Keratinocyte (primary cell): ENCODE measurements around the gene SLC23A2. TPM values are rescaled to one million over a fixed set of nuclear protein-coding genes. Genes with fewer than 3 reads are reported as not detected.

ENCODE experiments used
- DNase-seq: peaks from one replicate; pipeline ENCODE4 v3.0.0-alpha.2; 2011; ENCODE audit warnings: low read depth, missing footprints, low spot score
- FAIRE-seq: peaks from 2 replicates; lab custom pipeline; 2011; peaks lifted over from hg19 to GRCh38; lab: Jason Lieb, UNC
- H2AFZ ChIP-seq: 2 replicates; pipeline ENCODE4 v1.6.0; 2012; ENCODE audit warnings: low read length, control low read depth, inconsistent platforms; ENCODE audit not compliant: control insufficient read depth
- H3K27ac ChIP-seq: 2 replicates; pipeline ENCODE4 v1.5.1; 2011; ENCODE audit warnings: low read length; ENCODE audit not compliant: control insufficient read depth, insufficient read depth
- H3K27me3 ChIP-seq: 3 replicates; pipeline ENCODE4 v1.6.0; 2011; ENCODE audit warnings: low read length; ENCODE audit not compliant: control insufficient read depth, insufficient read depth; ENCODE audit errors: extremely low read depth
- H3K36me3 ChIP-seq, 2 experiments: 2 replicates in 1 of 2; 3 replicates in 1 of 2; pipeline ENCODE4 v1.5.1; 2011; ENCODE audit warnings: low read length in 2 of 2, mild to moderate bottlenecking in 1 of 2; ENCODE audit not compliant: control insufficient read depth in 2 of 2, insufficient read depth in 2 of 2; ENCODE audit errors: extremely low read depth in 1 of 2
- H3K4me1 ChIP-seq: 3 replicates; pipeline ENCODE4 v1.5.1; 2011; ENCODE audit warnings: low read length; ENCODE audit not compliant: control insufficient read depth, insufficient read depth; ENCODE audit errors: extremely low read depth
- H3K4me2 ChIP-seq: 3 replicates; pipeline ENCODE4 v1.6.0; 2011; ENCODE audit warnings: low read depth, low read length; ENCODE audit not compliant: control insufficient read depth, insufficient read depth; ENCODE audit errors: extremely low read depth
- H3K4me3 ChIP-seq, 3 experiments: fragments of 200-600 bp in 1 of 3; sonication (generic) in 1 of 3; 2 replicates in 2 of 3; 3 replicates in 1 of 3; pipeline ENCODE4 v1.5.1; 2011 to 2016; ENCODE audit warnings: low read length in 3 of 3, mild to moderate bottlenecking in 3 of 3, control low read depth in 2 of 3, inconsistent platforms in 1 of 3, low read depth in 1 of 3, mixed read lengths in 1 of 3, mixed run types in 1 of 3, moderate library complexity in 1 of 3; ENCODE audit not compliant: control insufficient read depth in 2 of 3, insufficient read depth in 2 of 3; ENCODE audit errors: extremely low read depth in 1 of 3
- H3K79me2 ChIP-seq: 2 replicates; pipeline ENCODE4 v1.6.0; 2012; ENCODE audit warnings: low read length; ENCODE audit not compliant: control insufficient read depth, insufficient read depth
- H3K9ac ChIP-seq: 3 replicates; pipeline ENCODE4 v1.6.0; 2011; ENCODE audit warnings: low read length; ENCODE audit not compliant: control insufficient read depth, insufficient read depth; ENCODE audit errors: extremely low read depth
- H3K9me1 ChIP-seq: 3 replicates; pipeline ENCODE4 v1.6.0; 2011; ENCODE audit warnings: low read length; ENCODE audit not compliant: control insufficient read depth, insufficient read depth; ENCODE audit errors: extremely low read depth
- H3K9me3 ChIP-seq: 2 replicates; pipeline ENCODE4 v1.5.1; 2012; ENCODE audit warnings: low read depth, low read length; ENCODE audit not compliant: control insufficient read depth
- H4K20me1 ChIP-seq: 3 replicates; pipeline ENCODE4 v1.6.0; 2011; ENCODE audit warnings: low read length; ENCODE audit not compliant: control insufficient read depth, insufficient read depth; ENCODE audit errors: extremely low read depth
- EZH2 ChIP-seq: IDR thresholded peaks from one replicate; pipeline ENCODE4 v1.6.1; 2012; ENCODE audit warnings: inconsistent platforms, mild to moderate bottlenecking, low read length, moderate library complexity
- dilution Hi-C: fragments of 300-500 bp; cut with MboI; formaldehyde crosslinking; loops from one replicate; pipeline ENCODE4 v1.7.0; 2020; ENCODE audit warnings: low sequenced_read_pairs; ENCODE audit not compliant: extremely low pct_ligation_motif_present
- polyA plus RNA-seq, 5 experiments: library from polyadenylated mRNA; depleted of rRNA in 3 of 5; stranded (reverse) in 3 of 5; stranded (forward) in 1 of 5; unstranded in 1 of 5; fragments of >200 nt; gene quantifications; 1 replicate in 1 of 5; 2 replicates in 3 of 5; 3 replicates in 1 of 5; pipeline versions ENCODE4 v1.2.1 to v1.2.3, GENCODE V29; 2011 to 2012; ENCODE audit warnings: missing spikeins in 2 of 5, low read depth in 1 of 5, low replicate concordance in 1 of 5
- TF ChIP-seq, protein P1 (sequence below), 3 experiments: IDR thresholded peaks in 1 of 3; conservative IDR thresholded peaks in 1 of 3; optimal IDR thresholded peaks in 1 of 3; 2 replicates in 2 of 3; 3 replicates in 1 of 3; pipeline versions ENCODE3 to v1.5.1; 2011; ENCODE audit warnings: low read length in 3 of 3, mild to moderate bottlenecking in 3 of 3, moderate library complexity in 2 of 3, control low read depth in 1 of 3, inconsistent platforms in 1 of 3; ENCODE audit not compliant: insufficient read depth in 2 of 3; ENCODE audit errors: extremely low read depth in 1 of 3

Gene SLC23A2
- polyA plus RNA-seq, 1 donor (not counting 4 experiments of a cell fraction or from before 2014, with no cell fraction given) = 13.4 TPM

- TF ChIP-seq, protein P1, sequence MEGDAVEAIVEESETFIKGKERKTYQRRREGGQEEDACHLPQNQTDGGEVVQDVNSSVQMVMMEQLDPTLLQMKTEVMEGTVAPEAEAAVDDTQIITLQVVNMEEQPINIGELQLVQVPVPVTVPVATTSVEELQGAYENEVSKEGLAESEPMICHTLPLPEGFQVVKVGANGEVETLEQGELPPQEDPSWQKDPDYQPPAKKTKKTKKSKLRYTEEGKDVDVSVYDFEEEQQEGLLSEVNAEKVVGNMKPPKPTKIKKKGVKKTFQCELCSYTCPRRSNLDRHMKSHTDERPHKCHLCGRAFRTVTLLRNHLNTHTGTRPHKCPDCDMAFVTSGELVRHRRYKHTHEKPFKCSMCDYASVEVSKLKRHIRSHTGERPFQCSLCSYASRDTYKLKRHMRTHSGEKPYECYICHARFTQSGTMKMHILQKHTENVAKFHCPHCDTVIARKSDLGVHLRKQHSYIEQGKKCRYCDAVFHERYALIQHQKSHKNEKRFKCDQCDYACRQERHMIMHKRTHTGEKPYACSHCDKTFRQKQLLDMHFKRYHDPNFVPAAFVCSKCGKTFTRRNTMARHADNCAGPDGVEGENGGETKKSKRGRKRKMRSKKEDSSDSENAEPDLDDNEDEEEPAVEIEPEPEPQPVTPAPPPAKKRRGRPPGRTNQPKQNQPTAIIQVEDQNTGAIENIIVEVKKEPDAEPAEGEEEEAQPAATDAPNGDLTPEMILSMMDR (optimal IDR thresholded peaks at IDR 0.05 in 1 of 3, IDR thresholded peaks at IDR 0.05 in 1 of 3, conservative IDR thresholded peaks at IDR 0.05 in 1 of 3; ENCODE audit: extremely low read depth in 1 of 3, insufficient read depth in 2 of 3, low read length in 3 of 3) = no peak
- no peak for TF ChIP-seq EZH2
- DNase-seq (no peak), FAIRE-seq (no peak)
- Histone ChIP-seq H3K9me3 (no peaks in the 10 kb centered on the region), H3K36me3 (no peaks in the 10 kb centered on the region), H3K27ac (no peak overlapping the region), H3K4me1 (no peaks in the 10 kb centered on the region), H3K27me3 (no peaks in the 10 kb centered on the region), H3K9me1 (no peaks in the 10 kb centered on the region), H3K4me3 (no peak overlapping the region), H3K79me2 (no peaks in the 10 kb centered on the region), H2AFZ (no peak overlapping the region), H3K4me2 (no peak overlapping the region), H4K20me1 (no peaks in the 10 kb centered on the region), H3K9ac (no peak overlapping the region)
- dilution Hi-C loops = no loop called here
These were observed 170.6 kb downstream of the SLC23A2 start for GRCh38 chr20:4830696-4831095.

GRCh38 chr20:4830259-4830658, 171.1 kb downstream of the SLC23A2 start:
- H3K4me3 ChIP-seq = no peak overlapping the region
- no peaks in the 10 kb centered on the region for H3K9me1 ChIP-seq
- no peaks in the 10 kb centered on the region for H3K79me2 ChIP-seq
- no peaks in the 10 kb centered on the region for H4K20me1 ChIP-seq
- TF ChIP-seq EZH2 = no peak
- H3K9me3 ChIP-seq = no peaks in the 10 kb centered on the region
- H3K27me3 ChIP-seq = no peaks in the 10 kb centered on the region
- H3K9ac ChIP-seq = no peak overlapping the region
- DNase-seq (no peak), FAIRE-seq (no peak)
- no peak overlapping the region for H3K4me2 ChIP-seq
- H2AFZ ChIP-seq = no peak overlapping the region
- dilution Hi-C loops = no loop called here
- H3K36me3 ChIP-seq = no peaks in the 10 kb centered on the region
- no peak overlapping the region for H3K27ac ChIP-seq
- no peaks in the 10 kb centered on the region for H3K4me1 ChIP-seq
